OCI-LY1 (cell line): ENCODE measurements around the gene SLC36A2.

Source experiments
- CTCF ChIP-seq: fragments of 200-600 bp; sonication (generic), shearing (Covaris generic); IDR thresholded peaks from 2 replicates; pipeline ENCODE4 v1.5.1; 2017; ENCODE audit warnings: mild to moderate bottlenecking, antibody characterized with exemption, low read length, moderate library complexity, mixed read lengths
- EZH2 ChIP-seq: fragments of 200-600 bp; sonication (generic), shearing (Covaris generic); IDR thresholded peaks from 2 replicates; pipeline ENCODE4 v1.8.0; 2017; ENCODE audit warnings: borderline replicate concordance, mixed run types, mild to moderate bottlenecking, antibody characterized with exemption, low read length, moderate library complexity, mixed read lengths

DNA sequence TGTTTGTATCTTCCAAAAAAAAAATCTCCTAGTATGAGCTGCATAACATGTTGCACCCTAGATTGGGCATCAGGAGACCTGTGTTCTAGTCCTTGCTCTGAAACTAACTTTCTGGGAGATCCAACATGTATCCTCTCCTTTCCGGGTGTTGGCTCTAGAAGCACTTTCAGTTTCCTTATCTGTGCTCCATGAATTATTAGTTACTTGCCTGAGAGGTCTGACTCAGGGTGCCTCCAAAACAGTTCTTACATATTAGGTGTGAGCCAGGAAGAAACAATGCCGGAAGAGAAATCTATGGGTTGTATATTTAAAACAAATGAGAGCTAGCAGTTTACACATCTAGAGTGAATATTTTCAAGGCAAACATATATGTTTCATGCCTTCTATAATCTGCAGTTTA, 36.7 kb upstream of the SLC36A2 start:
- no peak for TF ChIP-seq CTCF
- no peak for TF ChIP-seq EZH2
